NT2/D1 (cell line): Measurements from ENCODE around the gene PSMD1.

ENCODE experiments used
- DNase-seq: peaks from one replicate; pipeline ENCODE4 v3.0.0-alpha.2; 2011; ENCODE audit warnings: low read depth, low spot score
- H3K27me3 ChIP-seq: 2 replicates; pipeline ENCODE4 v1.6.0; 2011; ENCODE audit warnings: mild to moderate bottlenecking; ENCODE audit not compliant: insufficient read length, insufficient read depth
- H3K36me3 ChIP-seq: 2 replicates; pipeline ENCODE4 v1.6.1; 2011; ENCODE audit warnings: mild to moderate bottlenecking, low read length, mixed read lengths; ENCODE audit not compliant: insufficient read depth, insufficient read length
- H3K4me1 ChIP-seq: 2 replicates; pipeline ENCODE4 v1.5.1; 2011; ENCODE audit not compliant: insufficient read depth, insufficient read length
- H3K4me3 ChIP-seq: 2 replicates; pipeline ENCODE4 v1.5.1; 2011; ENCODE audit warnings: low read depth; ENCODE audit not compliant: insufficient read length
- H3K9ac ChIP-seq: 2 replicates; pipeline ENCODE4 v1.6.0; 2011; ENCODE audit warnings: low read depth; ENCODE audit not compliant: insufficient read length
- H3K9me3 ChIP-seq: 2 replicates; pipeline ENCODE4 v1.5.1; 2011; ENCODE audit warnings: mild to moderate bottlenecking, low read length; ENCODE audit not compliant: insufficient read depth
- SUZ12 ChIP-seq: IDR thresholded peaks from 2 replicates; pipeline ENCODE4 v1.6.1; 2011; ENCODE audit not compliant: insufficient read length, insufficient read depth; ENCODE audit errors: extremely low read depth
- YY1 ChIP-seq: IDR thresholded peaks from 2 replicates; pipeline ENCODE4 v1.6.1; 2011; ENCODE audit not compliant: insufficient read length, insufficient read depth
- ZNF274 ChIP-seq: IDR thresholded peaks from 2 replicates; pipeline ENCODE4 v1.6.1; 2011; ENCODE audit warnings: mild to moderate bottlenecking, low read depth, low read length

PSMD1 gene

GRCh38 chr2:231050018-231050901 lies 6.4 kb upstream of the PSMD1 start:
- Histone ChIP-seq H3K9me3 (no peaks in the 10 kb centered on the region), H3K4me3 (no peak overlapping the region), H3K27me3 (peaks cover 23% of the 10 kb centered on the region), H3K36me3 (peaks cover 11% of the 10 kb centered on the region), H3K9ac (no peak overlapping the region), H3K4me1 (peaks cover 8% of the 10 kb centered on the region)
- DNase-seq = no peak
- TF ChIP-seq YY1 (no peak), SUZ12 (no peak), ZNF274 (no peak)

DNA sequence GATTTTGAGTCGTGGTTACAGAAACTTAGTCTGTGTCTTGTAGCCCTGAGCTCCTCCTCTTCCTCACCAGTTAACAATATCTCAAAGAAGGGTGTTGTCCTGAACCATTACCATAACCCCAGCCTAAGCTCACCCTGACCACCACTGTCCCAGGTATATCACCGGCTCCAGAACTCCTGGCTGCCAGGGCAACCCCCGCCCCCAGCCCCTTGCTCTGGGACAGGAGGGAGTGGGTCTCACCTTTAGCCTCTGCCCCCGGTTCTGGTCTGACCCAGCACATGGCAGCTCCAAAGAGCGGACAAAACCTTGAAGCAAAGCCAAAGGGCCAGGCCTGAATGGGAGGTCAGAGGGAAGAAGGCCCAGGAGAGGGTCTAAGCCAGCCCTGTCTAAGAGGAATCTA lies 5.6 kb upstream of the PSMD1 start:
- DNase-seq = no peak
- Histone ChIP-seq H3K9ac (peak overlapping the region; percentile 23), H3K4me3 (no peak overlapping the region), H3K36me3 (peaks cover 8% of the 10 kb centered on the region), H3K27me3 (peaks cover 23% of the 10 kb centered on the region), H3K4me1 (peaks cover 8% of the 10 kb centered on the region), H3K9me3 (no peaks in the 10 kb centered on the region)
- TF ChIP-seq ZNF274 (no peak), YY1 (no peak), SUZ12 (no peak)

GRCh38 chr2:231052494-231053451 lies 3.9 kb upstream of the PSMD1 start:
- Histone ChIP-seq H3K36me3 (no peaks in the 10 kb centered on the region), H3K9ac (peak overlapping the region; percentile 82), H3K4me1 (peaks cover 8% of the 10 kb centered on the region), H3K9me3 (no peaks in the 10 kb centered on the region), H3K27me3 (peaks cover 23% of the 10 kb centered on the region), H3K4me3 (peak overlapping the region; percentile 43)
- peak; percentile 90 for DNase-seq
- TF ChIP-seq SUZ12 (no peak), ZNF274 (no peak), YY1 (no peak)

GRCh38 chr2:231053846-231054245 lies 2.8 kb upstream of the PSMD1 start:
- peaks cover 23% of the 10 kb centered on the region for H3K27me3 ChIP-seq
- peaks cover 4% of the 10 kb centered on the region for H3K36me3 ChIP-seq
- no peak for TF ChIP-seq ZNF274
- no peak for TF ChIP-seq YY1
- no peak for TF ChIP-seq SUZ12
- H3K9me3 ChIP-seq = no peaks in the 10 kb centered on the region
- no peak overlapping the region for H3K4me3 ChIP-seq
- no peak for DNase-seq
- no peak overlapping the region for H3K9ac ChIP-seq
- peaks cover 8% of the 10 kb centered on the region for H3K4me1 ChIP-seq

- DNase-seq = no peak
- no peaks in the 10 kb centered on the region for H3K4me1 ChIP-seq
Measured at GRCh38 chr2:231057590-231057989, 923 bp downstream of the PSMD1 start.

GRCh38 chr2:231058761-231059550 lies 2.3 kb downstream of the PSMD1 start:
- no peak overlapping the region for H3K9ac ChIP-seq
- no peak for DNase-seq
- H3K27me3 ChIP-seq = peaks cover 1% of the 10 kb centered on the region
- peaks cover 36% of the 10 kb centered on the region for H3K36me3 ChIP-seq
- no peak overlapping the region for H3K4me3 ChIP-seq
- no peaks in the 10 kb centered on the region for H3K4me1 ChIP-seq
- H3K9me3 ChIP-seq = no peaks in the 10 kb centered on the region
- TF ChIP-seq SUZ12 (no peak), YY1 (no peak)

More at GRCh38 chr2:231057590-231057989, 923 bp downstream of the PSMD1 start:
- no peaks in the 10 kb centered on the region for H3K9me3 ChIP-seq
- peaks cover 13% of the 10 kb centered on the region for H3K27me3 ChIP-seq
- H3K4me3 ChIP-seq = peak overlapping the region; percentile 94
- TF ChIP-seq YY1 = no peak
- TF ChIP-seq ZNF274 = no peak
- TF ChIP-seq SUZ12 = no peak
- H3K36me3 ChIP-seq = peaks cover 23% of the 10 kb centered on the region
- peak overlapping the region; percentile 94 for H3K9ac ChIP-seq
